B cell (primary cell): ENCODE results near the gene CTNNA3. TPM values are rescaled to one million over a fixed set of nuclear protein-coding genes. Genes with fewer than 3 reads are reported as not detected.

Experiments used
- ATAC-seq: fragments of 200-7000 bp; cut with Tn5 transposase; one replicate; pipeline ENCODE4 v1.10.0; 2021; ENCODE audit warnings: low read depth, mild to moderate bottlenecking, moderate number of reproducible peaks, moderate library complexity
- CTCF ChIA-PET: fragments of 350-600 bp; sonication (Branson Sonifier 250); formaldehyde crosslinking; loops from one replicate; lab custom pipeline; 2021; ENCODE audit warnings: antibody characterized with exemption, inconsistent platforms; lab: Charles Lee
- POLR2A ChIA-PET: fragments of 350-600 bp; sonication (Branson Sonifier 250); formaldehyde crosslinking; loops from one replicate; lab custom pipeline; 2021; ENCODE audit warnings: antibody characterized with exemption; lab: Charles Lee
- DNase-seq: peaks from one replicate; pipeline ENCODE4 v3.0.0; 2013
- H2AFZ ChIP-seq: 2 replicates; pipeline ENCODE4 v1.6.1; 2012; ENCODE audit warnings: mild to moderate bottlenecking, low read depth, low read length; ENCODE audit not compliant: insufficient read depth, poor library complexity, severe bottlenecking
- H3K27ac ChIP-seq, 2 donors: 1 replicate in 1 of 2; 2 replicates in 1 of 2; pipeline ENCODE4 v1.5.1; 2012 to 2013; ENCODE audit warnings: low read length in 2 of 2, mild to moderate bottlenecking in 2 of 2, moderate library complexity in 1 of 2
- H3K27me3 ChIP-seq, 4 experiments: fragments of 200-600 bp in 1 of 4; sonication (generic) in 1 of 4; replicated peaks in 1 of 4; 1 replicate in 2 of 4; 2 replicates in 2 of 4; pipeline versions ENCODE4 v1.6.1 to v1.7.0; 2013 to 2016; ENCODE audit warnings: low read length in 3 of 4, mild to moderate bottlenecking in 2 of 4, mixed read lengths in 1 of 4, moderate library complexity in 1 of 4; ENCODE audit not compliant: insufficient read depth in 4 of 4, control insufficient read depth in 3 of 4; ENCODE audit errors: control extremely low read depth in 1 of 4
- H3K36me3 ChIP-seq, 2 experiments: replicated peaks in 1 of 2; 1 replicate in 1 of 2; 2 replicates in 1 of 2; pipeline versions ENCODE4 v1.6.1 to v1.7.1; 2013; ENCODE audit warnings: low read length in 1 of 2; ENCODE audit not compliant: insufficient read depth in 2 of 2, control insufficient read depth in 1 of 2; ENCODE audit errors: control extremely low read depth in 1 of 2, extremely low read depth in 1 of 2
- H3K4me1 ChIP-seq, 2 donors: fragments of 200-600 bp in 1 of 2; sonication (generic) in 1 of 2; 1 replicate in 1 of 2; 2 replicates in 1 of 2; pipeline versions ENCODE4 v1.5.1 to v1.6.1; 2013 to 2017; ENCODE audit warnings: low read length in 2 of 2; ENCODE audit not compliant: control insufficient read depth in 2 of 2, insufficient read depth in 2 of 2
- H3K4me2 ChIP-seq: replicated peaks from 2 replicates; pipeline ENCODE3; 2012; ENCODE audit warnings: mild to moderate bottlenecking, low read depth, low read length; ENCODE audit not compliant: poor library complexity, severe bottlenecking
- H3K4me3 ChIP-seq, 5 experiments: fragments of 200-600 bp in 1 of 5; sonication (generic) in 1 of 5; 1 replicate in 3 of 5; 2 replicates in 2 of 5; pipeline versions ENCODE4 v1.5.1 to v1.7.0; 2011 to 2016; ENCODE audit warnings: low read length in 4 of 5, mild to moderate bottlenecking in 4 of 5, low read depth in 2 of 5, control low read depth in 1 of 5, moderate library complexity in 1 of 5; ENCODE audit not compliant: insufficient read depth in 1 of 5; ENCODE audit errors: control extremely low read depth in 1 of 5, extremely low read depth in 1 of 5
- H3K79me2 ChIP-seq: fragments of 200-600 bp; sonication (generic); one replicate; pipeline ENCODE4 v1.6.0; 2016; ENCODE audit warnings: low read length; ENCODE audit not compliant: control insufficient read depth, insufficient read depth
- H3K9ac ChIP-seq: fragments of 200-600 bp; sonication (generic); 2 replicates; pipeline ENCODE4 v1.6.1; 2017; ENCODE audit warnings: mild to moderate bottlenecking, low read length, moderate library complexity
- H3K9me3 ChIP-seq, 3 donors: one replicate each; pipeline versions ENCODE4 v1.6.1 to v1.7.1; 2013; ENCODE audit warnings: low read length in 2 of 3; ENCODE audit not compliant: control insufficient read depth in 2 of 3, insufficient read depth in 1 of 3; ENCODE audit errors: control extremely low read depth in 1 of 3
- H4K20me1 ChIP-seq: 2 replicates; pipeline ENCODE4 v1.6.0; 2012; ENCODE audit warnings: mild to moderate bottlenecking, low read length; ENCODE audit not compliant: insufficient read depth, control insufficient read depth, poor library complexity, severe bottlenecking
- H3K27ac Mint-ChIP-seq: one replicate; pipeline ENCODE4 v1.8.0; 2021; ENCODE audit warnings: mixed read lengths
- H3K27me3 Mint-ChIP-seq: one replicate; pipeline ENCODE4 v1.8.0; 2021; ENCODE audit warnings: mixed read lengths
- H3K4me1 Mint-ChIP-seq: one replicate; pipeline ENCODE4 v1.8.0; 2021; ENCODE audit warnings: mixed read lengths
- H3K4me3 Mint-ChIP-seq: one replicate; pipeline ENCODE4 v1.8.0; 2021; ENCODE audit warnings: mixed read lengths
- H3K9me3 Mint-ChIP-seq: one replicate; pipeline ENCODE4 v1.8.0; 2022; ENCODE audit warnings: mixed read lengths; ENCODE audit not compliant: insufficient read depth
- EZH2 ChIP-seq: IDR thresholded peaks from 2 replicates; pipeline ENCODE4 v1.6.1; 2012; ENCODE audit warnings: borderline replicate concordance, low read depth, mild to moderate bottlenecking, moderate library complexity, low read length; ENCODE audit not compliant: insufficient read depth, poor library complexity, severe bottlenecking
- WGBS: methylation state at CpG from one replicate; pipeline ENCODE4 v1.1.5; 2013; ENCODE audit warnings: missing lambda C conversion rate; ENCODE audit not compliant: insufficient coverage; 5-methylcytosine and 5-hydroxymethylcytosine counted together
- intact Hi-C: fragments of 100-400 bp; cut with micrococcal nuclease; formaldehyde crosslinking; loops from one replicate; pipeline ENCODE4 v1.10.0; 2022
- polyA plus RNA-seq: library from polyadenylated mRNA; depleted of rRNA; stranded (reverse); fragments of >200 nt; gene quantifications from 2 replicates; pipeline ENCODE4 v1.2.3, GENCODE V29; 2012
- total RNA-seq, 2 donors: library from RNA; stranded (reverse); fragments of 120-200 nt in 1 of 2; gene quantifications; 1 replicate in 1 of 2; 2 replicates in 1 of 2; pipeline versions ENCODE4 v1.2.3 to v1.2.4, GENCODE V29; 2013 to 2022
- TF ChIP-seq, protein P1 (sequence below): fragments of 200-600 bp; IDR thresholded peaks from one replicate; pipeline ENCODE4 v1.8.0; 2022; ENCODE audit warnings: antibody characterized with exemption, mild to moderate bottlenecking

The CTNNA3 gene
- total and polyA plus RNA-seq, 2 donors (not counting 1 experiment from before 2014, with no cell fraction given) = 0.01 TPM; not detected in 1

DNA sequence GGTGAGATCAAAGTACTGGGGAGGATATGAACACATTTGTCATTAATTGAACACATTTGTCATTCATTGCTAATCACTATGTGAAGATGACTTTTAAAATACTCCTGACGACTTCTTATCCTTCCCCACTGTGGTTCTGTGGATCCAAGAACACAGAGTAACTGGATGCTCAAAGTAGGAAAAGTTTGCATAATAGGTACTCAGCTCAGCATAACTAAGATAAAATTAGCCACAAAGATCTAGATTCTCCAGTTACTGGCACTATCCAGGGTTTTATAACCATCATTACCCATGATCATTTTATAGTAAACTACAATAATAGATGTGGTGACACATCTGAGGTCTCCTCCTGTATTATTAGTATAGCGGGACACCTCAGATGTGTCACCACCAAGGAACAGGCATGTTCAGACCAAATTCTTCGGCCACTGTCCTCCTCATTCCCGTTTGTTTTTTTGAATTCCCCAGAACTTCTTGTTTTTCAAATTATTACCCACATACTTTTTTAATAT is 933.7 kb downstream of the CTNNA3 start:
- Histone ChIP-seq H3K27me3 (no peaks in the 10 kb centered on the region), H2AFZ (no peak overlapping the region), H3K4me1 (no peaks in the 10 kb centered on the region), H3K27ac (no peak overlapping the region), H3K36me3 (no peaks in the 10 kb centered on the region), H3K79me2 (no peaks in the 10 kb centered on the region), H3K9ac (no peak overlapping the region), H3K9me3 (no peaks in the 10 kb centered on the region), H3K4me2 (no peak overlapping the region), H4K20me1 (no peaks in the 10 kb centered on the region), H3K4me3 (no peak overlapping the region)
- Mint-ChIP-seq H3K27me3 (no peaks in the 10 kb centered on the region), H3K4me3 (no peak overlapping the region), H3K9me3 (no peaks in the 10 kb centered on the region), H3K4me1 (no peaks in the 10 kb centered on the region), H3K27ac (no peak overlapping the region)
- no peak for TF ChIP-seq EZH2
- TF ChIP-seq, protein P1, sequence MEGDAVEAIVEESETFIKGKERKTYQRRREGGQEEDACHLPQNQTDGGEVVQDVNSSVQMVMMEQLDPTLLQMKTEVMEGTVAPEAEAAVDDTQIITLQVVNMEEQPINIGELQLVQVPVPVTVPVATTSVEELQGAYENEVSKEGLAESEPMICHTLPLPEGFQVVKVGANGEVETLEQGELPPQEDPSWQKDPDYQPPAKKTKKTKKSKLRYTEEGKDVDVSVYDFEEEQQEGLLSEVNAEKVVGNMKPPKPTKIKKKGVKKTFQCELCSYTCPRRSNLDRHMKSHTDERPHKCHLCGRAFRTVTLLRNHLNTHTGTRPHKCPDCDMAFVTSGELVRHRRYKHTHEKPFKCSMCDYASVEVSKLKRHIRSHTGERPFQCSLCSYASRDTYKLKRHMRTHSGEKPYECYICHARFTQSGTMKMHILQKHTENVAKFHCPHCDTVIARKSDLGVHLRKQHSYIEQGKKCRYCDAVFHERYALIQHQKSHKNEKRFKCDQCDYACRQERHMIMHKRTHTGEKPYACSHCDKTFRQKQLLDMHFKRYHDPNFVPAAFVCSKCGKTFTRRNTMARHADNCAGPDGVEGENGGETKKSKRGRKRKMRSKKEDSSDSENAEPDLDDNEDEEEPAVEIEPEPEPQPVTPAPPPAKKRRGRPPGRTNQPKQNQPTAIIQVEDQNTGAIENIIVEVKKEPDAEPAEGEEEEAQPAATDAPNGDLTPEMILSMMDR = no peak
- DNase-seq (no peak), ATAC-seq (no peak)
- intact Hi-C loops = no loop called here
- WGBS = no CpG with 5 or more reads among the region's 4 CpGs
- ChIA-PET POLR2A (no interaction called here), CTCF (no interaction called here)

- intact Hi-C loops = no loop called here
- H3K9me3 Mint-ChIP-seq = no peaks in the 10 kb centered on the region
- H3K27me3 Mint-ChIP-seq = no peaks in the 10 kb centered on the region
- ATAC-seq (no peak), DNase-seq (no peak)
- Histone ChIP-seq H3K27ac (no peak overlapping the region), H3K79me2 (no peaks in the 10 kb centered on the region), H3K27me3 (no peaks in the 10 kb centered on the region), H3K36me3 (no peaks in the 10 kb centered on the region), H3K4me1 (no peaks in the 10 kb centered on the region), H3K9ac (no peak overlapping the region), H2AFZ (no peak overlapping the region), H3K4me2 (no peak overlapping the region), H3K9me3 (no peaks in the 10 kb centered on the region), H3K4me3 (no peak overlapping the region), H4K20me1 (no peaks in the 10 kb centered on the region)
- H3K4me1 Mint-ChIP-seq = no peaks in the 10 kb centered on the region
- TF ChIP-seq, protein P1 = no peak
- WGBS = no CpG with 5 or more reads among the region's 1 CpG
- H3K4me3 Mint-ChIP-seq = no peak overlapping the region
- POLR2A ChIA-PET = no interaction called here
- no peak overlapping the region for H3K27ac Mint-ChIP-seq
- CTCF ChIA-PET = interaction anchor here (1.2 kb wide), 1 partner anchor 12 kb away, joined by 3 read pairs; no protein-coding TSS in a partner anchor
Observed at GRCh38 chr10:66760941-66761340, 935.1 kb downstream of the CTNNA3 start.
